AG20443 (cell line): Measurements from ENCODE around the gene CHTF8.

ENCODE experiments used
- DNase-seq: peaks from one replicate; pipeline ENCODE4 v3.0.0; 2012; ENCODE audit warnings: low spot score, mixed read lengths

The CHTF8 gene

DNA sequence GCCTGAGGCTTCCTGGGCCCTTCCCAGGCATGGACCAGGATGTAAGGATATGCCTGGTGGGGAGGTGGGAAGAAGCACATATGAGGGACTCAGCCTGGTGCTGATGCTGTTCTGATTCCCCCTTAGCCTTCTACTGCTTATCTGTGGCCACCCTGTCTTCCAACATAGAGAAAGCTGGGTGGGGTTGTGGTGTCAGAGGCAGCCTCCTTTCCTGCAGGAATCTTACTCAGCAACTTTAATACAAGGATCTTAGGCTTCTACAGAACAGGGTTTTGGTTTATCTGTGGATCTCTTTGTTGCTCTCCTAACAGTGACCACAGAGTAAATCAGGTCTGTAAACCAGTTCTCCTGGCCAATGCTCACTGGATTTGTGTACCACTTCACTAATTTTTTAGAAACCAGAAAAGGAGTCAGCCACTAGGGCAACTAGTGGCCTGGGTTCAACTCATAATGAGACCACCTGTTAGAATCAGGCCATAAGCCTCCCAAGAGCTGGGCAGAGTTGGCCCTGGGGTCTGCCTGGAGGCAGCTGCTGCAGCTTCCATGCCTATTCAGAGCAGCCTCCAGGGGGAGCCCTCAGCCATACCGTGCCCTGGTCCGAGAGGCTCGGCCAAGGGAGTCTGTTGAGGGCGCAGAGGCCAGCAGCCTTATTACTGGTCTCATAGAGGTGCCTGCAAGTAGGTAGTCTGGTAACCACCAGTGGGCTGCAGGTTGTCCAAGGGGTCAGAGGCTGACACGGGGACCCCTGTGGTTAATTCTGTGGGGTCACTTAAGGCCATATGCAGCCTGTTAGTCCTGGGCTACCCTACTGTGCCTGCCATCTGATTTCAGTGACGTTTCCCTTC is 19.9 kb downstream of the CHTF8 start:
- peak; percentile 82 for DNase-seq

DNA sequence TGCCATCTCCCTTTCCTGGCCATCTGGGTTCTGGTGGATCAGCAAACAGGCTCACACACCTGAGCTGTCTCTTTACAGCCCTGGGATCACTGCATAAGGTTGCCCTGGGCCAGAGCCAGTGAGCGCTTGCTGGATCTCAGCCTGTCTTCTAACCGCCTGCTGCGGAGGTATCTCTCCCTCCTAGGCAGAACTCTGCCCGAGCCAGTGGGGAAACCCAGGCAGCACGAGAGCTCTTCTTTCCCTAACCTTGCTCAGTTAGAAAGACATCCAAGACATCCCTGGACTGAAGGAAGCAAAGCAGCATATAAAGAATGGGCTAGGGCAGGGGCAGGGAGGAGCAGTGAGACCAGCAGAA is 20.5 kb downstream of the CHTF8 start:
- no peak for DNase-seq

DNA sequence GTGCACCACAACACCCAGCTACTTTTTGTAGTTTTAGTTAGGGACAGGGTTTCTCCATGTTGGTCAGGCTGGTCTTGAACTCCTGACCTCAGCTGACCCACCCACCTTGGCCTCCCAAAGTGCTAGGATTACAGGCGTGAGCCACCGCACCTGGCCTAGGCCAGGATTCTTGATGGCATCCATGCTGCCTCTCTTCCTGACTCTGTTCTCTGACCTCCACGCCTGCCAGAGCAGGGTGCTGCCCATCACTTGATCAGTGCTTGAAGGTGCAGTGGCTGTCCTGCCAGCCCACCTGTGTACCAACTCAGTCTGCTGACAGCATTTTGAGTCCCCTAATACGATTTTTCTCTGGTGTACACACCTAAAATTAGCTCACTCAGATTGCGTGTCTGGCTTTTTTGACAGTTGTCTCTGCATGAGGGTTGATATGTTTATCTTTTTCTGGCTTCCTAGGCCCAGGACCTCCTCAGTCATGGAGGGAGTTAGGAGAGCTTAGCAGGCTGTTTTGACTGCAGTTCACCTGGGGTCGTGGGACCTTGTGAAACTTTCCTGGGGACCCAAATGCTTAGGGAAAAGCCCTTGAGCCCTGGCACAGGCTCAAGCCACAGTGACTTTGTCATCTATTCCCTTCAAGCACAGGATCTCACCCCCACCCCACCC is 21.0 kb downstream of the CHTF8 start:
- DNase-seq = no peak

DNA sequence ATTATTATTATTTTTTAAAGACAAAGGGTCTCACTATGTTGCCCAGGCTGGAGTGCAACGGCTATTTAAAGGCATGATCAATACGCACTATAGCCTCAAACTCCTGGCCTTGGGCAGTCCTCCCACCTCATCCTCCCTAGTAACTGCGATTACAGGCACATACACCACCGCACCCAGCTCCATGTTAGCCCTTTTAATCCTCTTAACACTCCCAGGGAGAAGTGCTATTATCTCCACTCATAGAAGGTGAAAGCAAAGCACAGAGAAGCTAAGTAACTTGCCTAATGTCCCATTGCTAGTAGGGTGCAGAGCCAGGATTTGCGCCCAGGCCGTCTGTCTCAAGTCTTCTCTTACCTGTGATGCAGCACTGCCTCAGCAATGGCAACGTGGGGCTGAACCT is 22.0 kb downstream of the CHTF8 start:
- no peak for DNase-seq

DNA sequence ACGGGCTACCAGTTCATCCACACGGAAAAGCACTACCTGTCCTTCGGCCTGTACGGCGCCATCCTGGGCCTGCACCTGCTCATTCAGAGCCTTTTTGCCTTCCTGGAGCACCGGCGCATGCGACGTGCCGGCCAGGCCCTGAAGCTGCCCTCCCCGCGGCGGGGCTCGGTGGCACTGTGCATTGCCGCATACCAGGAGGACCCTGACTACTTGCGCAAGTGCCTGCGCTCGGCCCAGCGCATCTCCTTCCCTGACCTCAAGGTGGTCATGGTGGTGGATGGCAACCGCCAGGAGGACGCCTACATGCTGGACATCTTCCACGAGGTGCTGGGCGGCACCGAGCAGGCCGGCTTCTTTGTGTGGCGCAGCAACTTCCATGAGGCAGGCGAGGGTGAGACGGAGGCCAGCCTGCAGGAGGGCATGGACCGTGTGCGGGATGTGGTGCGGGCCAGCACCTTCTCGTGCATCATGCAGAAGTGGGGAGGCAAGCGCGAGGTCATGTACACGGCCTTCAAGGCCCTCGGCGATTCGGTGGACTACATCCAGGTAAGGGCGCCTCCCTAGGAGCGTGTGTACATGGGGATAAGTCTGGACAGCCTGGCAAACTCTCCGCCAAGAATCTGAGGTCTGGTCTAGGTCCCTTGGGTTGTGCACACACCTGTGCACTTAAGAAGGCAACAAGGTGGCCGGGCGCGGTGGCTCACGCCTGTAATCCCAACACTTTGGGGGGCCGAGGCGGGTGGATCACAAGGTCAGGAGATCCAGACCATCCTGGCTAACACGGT is 22.7 kb downstream of the CHTF8 start:
- no peak for DNase-seq

DNA sequence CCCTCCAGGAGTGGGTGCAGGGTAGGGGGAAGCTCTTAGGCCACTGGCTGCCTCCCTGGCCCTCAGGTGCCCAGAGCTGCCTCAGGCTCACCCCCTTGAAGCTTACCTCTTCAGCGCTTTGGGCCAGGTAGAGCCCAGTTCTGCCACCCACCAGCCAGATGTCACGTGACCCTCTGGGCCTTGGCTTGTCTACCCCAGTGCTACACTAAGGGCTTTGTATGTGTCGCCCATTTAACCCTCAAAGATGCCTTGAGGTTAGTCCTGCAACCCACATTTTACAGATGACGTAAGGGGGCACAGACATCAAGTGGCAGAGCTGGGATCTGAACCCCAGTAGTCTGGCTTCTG is 23.5 kb downstream of the CHTF8 start:
- no peak for DNase-seq

DNA sequence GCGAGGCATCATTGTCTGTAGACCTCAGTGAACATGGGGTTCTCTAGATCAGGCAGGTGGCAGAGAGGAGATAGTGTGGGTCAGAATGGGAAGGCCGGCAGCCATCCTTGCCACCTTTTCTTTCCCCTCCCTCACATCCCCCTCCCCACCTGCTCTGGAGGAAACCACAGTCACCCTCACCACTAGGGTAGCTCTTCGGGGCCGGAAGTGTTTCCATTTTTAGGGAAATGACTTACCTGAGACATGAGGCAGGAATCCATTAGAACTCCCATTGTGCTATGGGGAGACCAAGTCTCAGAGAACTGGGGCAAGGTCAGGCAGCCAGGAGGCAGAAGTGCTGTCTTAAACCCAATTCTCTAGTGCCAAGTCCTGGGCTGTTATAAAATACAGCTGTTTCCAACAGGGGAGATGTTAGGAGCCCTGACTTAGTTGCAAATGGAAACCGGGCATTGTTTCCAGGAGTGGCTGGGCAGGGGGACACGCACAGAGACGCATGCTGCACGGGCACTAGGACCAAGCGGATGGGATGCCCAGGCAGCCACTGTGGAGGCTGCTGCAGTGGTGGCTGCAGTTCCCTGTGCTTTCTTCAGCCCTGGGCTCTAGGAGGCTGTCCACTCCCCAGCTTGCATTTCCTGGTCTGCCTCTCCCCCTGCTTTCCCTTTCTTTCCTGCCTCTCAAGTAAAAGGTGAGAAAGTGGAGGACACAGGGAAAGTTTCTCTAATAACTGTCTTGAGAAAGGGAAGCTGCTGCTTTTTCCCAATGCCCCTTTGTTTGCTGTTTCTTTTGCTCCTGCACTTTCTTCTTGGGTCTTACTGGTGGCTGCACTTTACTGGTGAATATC is 24.1 kb downstream of the CHTF8 start:
- no peak for DNase-seq

DNA sequence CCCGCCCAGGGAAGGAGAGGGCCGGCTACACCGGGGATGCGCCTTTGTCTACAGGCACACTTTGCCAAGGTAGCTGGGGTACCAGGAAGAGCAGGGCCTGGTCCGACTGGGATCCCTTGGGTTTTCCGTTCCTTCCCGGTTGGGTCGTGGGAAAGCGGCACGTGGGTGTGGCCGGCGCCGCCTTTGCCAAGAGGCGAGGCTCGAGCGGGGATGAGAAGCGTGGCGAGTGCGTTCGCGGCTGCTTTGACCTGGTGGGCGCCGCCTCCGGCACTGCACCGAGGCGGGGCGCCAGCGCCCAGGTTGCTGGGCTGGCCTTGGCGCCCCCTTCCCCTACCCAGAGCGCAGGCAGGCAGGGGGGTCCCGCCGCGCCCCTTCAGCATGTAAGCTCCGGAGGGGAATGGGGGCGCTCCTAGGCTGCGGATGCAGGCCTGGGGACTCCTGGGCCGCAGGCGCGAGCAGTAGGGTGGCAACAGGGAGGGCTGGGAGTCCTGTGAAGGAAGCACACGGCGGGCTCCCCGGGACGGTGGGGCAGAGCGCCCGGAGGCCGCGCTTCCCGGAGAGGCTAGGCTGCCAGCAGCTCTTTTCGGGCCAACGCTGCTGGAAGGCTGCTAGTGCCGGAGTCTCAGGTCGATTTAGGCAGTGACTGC is 24.9 kb downstream of the CHTF8 start:
- DNase-seq = peak; percentile 67

DNA sequence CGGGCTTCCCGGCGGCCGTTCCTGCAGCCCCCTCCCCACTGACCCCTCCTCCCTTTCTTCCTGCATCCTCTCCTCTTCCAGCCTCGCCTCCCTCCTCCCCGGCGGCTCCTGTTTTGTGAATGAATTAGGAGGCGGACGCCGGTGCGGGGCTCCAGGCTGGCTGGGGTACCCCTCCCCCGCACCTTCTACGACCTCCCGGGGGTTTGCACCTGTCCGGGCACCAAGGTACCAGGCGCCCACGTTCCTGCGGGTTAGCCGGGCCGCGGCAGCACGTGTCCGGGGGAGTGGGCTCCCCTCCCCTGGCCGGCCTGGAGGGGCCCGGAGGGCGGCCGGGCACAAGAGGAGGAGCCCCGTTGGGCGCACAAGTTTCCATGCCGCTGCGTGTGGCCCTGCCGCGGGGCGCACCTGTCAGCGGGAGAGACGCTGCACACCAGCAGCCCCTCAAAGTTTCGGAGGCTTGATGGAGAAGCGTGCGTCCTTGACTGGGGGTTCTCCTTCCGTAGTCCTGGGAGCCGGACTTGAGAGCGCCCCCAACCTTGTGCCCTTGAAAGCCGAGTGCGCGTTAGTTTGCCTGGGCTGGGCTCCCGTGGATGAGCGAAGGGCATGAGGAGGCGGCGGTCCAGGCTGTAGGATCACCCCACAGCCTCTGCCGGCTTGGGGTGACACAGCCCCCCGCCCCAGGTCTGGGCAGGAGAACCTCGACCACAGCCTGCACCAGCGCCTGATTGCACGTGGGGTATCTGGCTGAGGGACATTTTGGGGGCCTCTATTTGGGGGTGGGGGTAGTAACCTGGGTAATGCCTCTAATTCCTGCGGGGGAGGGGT is 25.7 kb downstream of the CHTF8 start:
- DNase-seq = peak; percentile 50

DNA sequence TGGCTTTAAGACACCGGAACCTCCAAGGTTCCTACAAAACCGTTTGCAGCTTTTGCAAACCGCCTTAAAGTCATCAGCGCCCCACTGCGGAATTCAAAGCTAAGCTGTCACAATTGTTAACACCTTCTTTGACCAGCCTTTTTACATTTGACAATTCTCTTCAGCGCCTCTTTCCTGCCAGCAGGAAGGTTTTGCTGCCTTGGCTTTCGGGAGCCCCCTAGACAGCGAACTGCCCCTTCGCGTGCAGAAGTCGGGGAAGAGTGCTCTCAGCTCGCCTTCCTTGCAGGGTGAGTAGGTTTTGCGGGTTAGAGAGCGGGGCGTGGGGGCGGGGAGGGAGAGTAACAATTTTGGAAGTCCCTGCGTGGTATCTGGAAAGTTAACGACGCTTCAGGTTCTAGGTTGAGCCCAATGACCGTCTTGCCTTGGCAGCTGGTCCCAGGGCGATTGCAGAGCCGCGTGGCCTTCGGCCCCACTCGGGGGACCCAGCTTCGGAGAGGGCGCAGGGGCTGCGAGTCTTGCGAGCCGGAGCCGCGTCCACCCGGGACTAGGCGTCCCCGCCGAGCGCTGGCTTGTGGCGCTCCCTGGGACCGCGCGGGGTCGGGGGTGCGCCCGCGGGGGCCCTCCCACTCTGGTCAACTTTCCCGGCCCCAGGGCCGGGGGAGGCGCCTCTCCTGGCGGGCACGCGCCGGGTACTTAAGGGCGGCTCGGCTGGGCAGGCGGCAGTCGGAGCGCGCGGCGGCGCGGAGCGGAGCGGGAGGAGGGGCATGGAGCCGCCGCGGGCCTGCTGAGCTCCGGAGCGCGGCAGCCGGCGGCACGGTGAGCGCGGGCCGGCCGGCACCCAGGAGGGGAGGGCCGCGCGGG is 26.7 kb downstream of the CHTF8 start, which contains the start of gene HAS3:
Gene HAS3, plus strand, starts transcription at position 153 of the 861 bp plus-strand sequence. CDS start 3,743 bp downstream, outside the sequence.
- DNase-seq = peak; percentile 85

DNA sequence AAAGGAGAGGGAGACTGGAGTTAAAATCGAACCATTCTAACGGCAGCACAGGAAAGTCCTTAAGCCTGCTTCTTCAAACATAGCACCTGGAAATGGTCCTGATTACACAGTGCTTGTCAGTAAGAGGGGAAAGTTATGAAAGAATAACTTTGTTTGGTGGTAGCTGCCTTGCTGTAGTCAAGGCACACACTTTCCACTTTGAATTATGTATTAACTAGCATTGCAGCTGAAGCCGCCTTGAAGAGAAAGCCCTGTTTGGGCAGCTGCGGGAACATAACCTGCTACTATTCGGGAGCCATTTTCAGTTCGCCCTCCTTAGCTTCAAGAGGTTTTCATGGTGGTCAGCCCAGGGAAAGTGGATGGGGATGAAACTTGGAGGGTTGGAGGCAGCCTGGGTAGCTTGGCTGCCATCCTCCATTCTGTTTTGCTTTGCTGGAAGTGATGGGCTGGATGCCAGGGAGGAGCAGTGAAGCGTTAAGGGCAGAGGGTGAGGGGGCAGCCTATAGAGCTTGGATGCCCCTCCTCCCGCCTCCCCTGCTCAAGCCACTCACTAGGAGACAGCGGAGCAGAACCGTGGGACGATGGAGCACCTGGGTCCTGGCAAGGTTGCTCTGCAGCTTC is 32.2 kb downstream of the CHTF8 start:
- DNase-seq = no peak

DNA sequence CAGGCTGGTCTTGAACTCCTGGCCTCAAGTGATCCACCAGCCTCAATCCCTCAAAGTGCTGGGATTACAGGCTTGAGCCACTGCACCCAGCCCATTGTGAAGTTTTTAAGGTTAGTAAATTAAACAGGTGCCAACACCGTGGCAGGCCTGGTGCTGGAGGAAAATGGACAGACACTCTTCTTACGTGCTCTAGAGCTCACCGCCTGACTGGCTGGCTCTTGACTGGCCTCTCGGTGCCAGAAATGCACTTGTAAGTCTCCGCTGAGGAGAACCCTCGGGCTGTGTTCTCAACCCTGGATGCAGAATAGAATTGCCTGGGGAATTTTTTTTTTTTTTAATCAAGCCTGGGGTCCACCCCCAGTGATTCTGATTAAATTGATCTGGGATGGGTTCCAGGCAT is 37.2 kb downstream of the CHTF8 start:
- DNase-seq = no peak

DNA sequence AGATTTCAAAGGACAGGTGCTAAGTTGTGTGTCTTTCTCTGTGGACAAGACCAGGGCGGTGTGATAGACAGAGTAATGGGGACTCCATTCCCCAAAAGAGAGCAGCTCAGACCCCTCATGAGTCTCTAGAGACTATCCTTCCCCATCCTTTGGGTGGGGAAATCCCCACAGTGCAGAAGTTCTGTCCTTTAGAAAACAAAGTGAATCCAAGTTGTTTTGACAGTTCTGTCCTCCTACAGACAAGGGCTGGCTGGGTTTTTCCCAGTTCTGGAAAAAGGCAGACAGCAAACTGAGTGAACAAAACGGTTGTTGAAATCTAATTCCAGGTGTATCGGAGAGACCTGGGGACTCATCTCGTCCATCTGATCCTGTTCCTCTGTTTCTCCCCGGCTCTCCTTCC is 37.9 kb downstream of the CHTF8 start:
- DNase-seq = no peak

DNA sequence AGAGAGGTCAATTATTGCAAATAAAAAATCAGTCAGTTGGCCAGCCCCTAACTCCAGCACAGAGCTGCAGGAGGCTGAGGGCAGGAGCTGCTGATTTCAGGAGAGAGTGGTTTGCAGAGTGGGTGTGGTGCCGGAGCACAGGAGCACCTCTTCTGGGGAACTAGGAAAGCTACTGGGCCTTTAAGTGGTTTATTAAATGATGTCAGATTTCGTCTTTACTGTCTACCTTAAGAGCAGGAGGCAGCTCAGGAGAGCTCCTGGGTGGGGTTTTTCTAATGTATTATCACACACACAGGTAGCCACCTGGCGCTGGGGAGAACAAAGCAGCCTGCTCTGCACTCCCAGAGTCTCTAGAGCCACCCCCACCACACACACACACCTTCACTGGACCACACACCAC is 38.4 kb downstream of the CHTF8 start:
- DNase-seq = no peak

DNA sequence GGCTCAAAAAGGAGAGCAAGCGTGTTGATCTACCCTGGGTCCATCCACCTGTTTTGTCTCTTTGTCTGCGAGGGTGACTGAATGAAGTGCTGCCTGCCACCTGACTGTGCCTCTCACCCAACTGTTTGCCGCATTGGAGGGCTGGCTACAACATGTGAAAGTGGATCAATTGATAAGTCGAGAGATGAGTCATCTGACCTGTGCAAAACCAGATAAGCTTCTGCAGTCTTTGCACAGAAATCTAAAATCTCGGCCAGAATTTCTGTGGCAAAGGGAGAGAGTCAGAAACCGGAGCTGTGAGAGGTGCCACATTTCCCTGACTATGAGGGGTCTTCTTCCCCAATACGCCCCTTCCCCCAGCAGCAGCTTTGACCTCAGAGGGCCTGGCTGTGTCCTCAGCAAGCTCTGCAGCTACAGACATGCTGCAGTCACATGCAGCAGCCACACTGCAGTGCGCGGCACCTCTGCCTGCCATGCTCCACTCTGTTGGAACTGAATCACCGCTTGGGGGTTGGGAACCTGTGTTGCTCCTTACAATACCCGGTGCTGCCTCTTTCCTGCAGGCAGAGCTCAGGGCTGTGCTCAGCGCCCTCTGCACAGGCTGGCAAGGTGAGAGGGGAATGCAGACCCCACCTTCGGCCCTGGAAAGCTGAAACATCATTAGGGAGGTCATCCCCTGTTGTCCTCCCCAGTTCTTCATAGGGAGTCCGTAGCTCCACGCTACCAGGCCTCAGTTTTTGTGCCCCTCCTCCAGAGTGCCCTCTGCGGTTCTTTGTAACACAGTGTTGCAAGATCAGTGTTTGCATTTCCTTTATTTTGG is 43.1 kb downstream of the CHTF8 start:
- no peak for DNase-seq

DNA sequence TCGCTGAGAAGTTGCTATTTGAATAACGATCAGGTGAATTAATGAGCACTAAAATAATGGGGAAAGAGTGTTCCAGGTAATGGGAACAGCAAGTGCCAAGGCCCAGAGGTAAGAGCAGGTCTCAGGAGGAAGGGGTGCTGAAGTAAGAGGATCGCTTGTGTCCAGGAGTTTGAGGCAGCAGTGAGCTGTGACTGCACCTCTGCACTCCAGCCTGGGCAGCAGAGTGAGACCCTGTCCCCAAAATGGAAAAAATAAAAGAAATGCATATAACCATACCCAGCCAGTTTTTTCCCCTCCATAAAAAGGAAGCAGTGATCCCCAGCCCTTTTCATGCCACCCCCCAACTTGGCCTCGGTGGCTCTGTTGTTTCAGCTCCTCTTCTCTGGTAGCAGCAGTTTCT is 43.7 kb downstream of the CHTF8 start:
- no peak for DNase-seq

DNA sequence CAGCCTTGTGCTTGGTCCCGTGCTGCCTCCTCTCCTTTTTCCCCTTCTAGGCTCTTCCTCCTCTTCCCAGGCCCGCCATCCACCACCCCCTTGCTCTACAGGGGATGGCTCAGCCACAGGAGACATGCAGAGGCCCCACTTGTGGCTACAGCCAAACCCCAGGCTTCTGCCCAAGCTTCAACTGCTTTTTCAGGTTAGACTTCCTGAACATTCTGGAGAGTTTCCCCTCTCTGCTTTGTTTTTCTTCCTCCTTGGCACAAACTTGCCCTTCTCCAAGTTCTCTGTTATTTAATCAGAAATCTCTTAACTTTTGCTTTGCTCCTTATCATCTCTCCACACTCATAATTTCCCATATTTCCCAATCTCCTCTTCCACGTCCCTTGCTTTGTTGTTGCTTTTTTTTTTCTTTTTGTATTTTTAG is 45.2 kb downstream of the CHTF8 start:
- no peak for DNase-seq

DNA sequence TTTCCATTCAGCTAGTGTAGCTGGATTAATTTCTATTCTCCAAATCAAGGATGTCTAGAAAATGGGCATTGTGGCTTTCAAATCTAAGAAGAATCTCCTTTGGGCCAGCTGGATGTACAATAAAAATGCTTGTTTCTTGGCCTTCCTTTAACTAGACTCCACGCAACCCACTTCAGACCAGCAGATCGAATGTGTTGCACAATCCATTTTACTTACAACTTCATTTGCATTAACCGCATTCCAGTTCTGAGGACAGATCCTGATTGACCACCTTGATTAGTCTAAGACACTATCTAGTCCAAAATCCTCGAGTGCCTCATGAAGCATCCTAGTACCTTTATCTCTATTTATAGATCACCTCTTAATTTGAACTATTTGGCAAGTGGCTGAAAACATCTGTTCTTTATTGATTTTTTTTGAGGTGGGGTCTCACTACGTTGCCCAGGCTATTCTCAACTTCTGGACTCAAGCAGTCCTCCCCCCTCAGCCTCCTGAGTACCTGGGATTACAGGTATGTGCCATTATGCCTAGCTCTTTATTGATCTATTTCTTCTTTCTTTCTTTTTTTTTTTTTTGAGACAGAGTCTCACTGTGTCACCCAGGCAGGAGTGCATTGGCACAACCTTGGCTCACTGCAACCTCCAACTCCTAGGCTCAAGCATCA is 47.2 kb downstream of the CHTF8 start:
- no peak for DNase-seq
